Hippocampal formation (tissue), 2 donors: Measurements from ENCODE around the gene HRH4.

Experiments used
- DNase-seq, 2 donors: peaks; one replicate each; lab custom pipeline; 2025; lab: John Stamatoyannopoulos, UW

Gene HRH4, protein sequence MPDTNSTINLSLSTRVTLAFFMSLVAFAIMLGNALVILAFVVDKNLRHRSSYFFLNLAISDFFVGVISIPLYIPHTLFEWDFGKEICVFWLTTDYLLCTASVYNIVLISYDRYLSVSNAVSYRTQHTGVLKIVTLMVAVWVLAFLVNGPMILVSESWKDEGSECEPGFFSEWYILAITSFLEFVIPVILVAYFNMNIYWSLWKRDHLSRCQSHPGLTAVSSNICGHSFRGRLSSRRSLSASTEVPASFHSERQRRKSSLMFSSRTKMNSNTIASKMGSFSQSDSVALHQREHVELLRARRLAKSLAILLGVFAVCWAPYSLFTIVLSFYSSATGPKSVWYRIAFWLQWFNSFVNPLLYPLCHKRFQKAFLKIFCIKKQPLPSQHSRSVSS

DNA sequence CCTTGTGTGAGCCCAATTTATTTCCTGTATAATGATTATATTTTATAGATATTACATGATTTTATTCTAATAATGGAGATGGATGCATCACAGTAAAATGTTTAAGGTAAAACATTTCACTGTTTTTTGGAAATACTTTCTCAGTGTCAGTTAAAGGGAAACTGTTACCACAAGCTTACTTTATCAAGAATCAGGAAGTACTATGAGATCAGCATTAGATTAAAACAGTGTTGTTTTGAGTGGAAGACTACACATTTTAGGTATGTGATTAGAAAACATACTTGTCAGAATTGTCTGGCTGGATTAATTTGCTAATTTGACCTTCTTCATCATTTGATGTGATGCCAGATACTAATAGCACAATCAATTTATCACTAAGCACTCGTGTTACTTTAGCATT lies at the start of gene HRH4:
Gene HRH4, plus strand, starts transcription at position 250 of the 400 bp plus-strand sequence. Its CDS starts 92 bp downstream, at position 342.
- DNase-seq: no peak

DNA sequence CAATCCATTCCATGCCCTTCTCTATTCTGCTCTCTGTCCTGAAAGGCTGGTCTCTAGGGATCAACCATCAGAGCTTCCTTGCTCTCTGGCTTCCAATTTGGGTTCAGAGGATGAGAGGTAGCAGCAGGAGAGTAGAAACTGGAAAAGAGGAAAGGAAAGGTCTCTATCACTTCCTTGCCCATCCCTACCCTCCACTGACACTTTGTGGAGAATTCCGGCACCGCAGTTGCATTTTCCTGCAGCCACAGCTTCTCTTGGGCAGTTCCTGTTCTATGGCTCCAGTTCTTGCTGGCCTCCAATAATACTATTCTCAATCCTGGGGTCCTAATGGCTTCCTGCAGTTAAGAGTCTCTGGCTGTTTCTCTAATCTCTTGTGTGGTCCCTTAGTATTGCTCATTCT lies 47.3 kb upstream of the HRH4 start:
- no peak for DNase-seq

DNA sequence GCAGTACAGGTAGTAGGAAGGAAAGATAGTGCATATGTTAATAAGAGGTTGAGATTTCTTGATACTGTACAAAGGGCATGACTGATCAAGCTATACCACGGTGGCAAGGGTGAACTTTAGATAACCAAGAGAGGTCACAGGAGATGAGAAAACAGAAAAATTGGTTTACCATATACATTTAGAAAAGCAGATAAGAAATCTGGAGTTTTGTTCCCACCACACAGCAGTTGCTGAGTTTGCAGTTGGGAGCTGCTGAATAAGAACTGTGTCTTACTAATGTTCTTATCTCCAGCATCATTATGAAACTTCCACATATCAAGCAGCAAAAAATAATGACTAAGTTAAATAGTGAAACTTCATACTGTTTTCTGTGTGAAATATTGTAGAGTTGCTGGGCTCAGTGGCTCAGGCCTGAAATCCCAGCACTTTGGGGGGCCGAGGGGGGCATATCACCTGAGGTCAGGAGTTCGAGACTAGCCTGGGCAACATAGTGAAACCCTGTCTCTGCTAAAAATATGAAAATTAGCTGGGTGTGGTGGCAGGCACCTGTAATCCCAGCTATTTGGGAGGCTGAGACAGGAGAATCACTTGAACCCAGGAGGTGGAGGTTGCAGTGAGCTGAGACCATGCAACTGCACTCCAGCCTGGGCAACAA lies 46.0 kb upstream of the HRH4 start:
- DNase-seq: no peak

DNA sequence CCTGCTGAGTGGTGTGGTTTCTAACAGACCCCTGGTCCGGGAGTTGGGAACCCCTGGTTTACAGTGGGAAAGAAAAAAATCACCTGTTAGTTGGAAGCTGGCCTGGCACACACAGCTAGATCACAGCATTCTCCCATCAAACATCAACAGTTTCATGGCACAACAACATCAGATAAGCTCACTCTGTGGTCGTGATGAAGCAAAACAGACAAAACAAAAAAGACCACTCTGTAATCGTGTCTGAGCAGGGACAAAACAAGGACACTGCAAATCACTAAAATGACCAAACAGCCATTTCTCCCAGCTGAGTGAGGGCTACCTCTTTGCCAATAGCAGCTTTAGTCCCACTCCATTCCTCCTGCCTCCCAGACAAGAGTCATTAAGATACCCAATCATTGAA lies 43.0 kb upstream of the HRH4 start:
- no peak for DNase-seq

DNA sequence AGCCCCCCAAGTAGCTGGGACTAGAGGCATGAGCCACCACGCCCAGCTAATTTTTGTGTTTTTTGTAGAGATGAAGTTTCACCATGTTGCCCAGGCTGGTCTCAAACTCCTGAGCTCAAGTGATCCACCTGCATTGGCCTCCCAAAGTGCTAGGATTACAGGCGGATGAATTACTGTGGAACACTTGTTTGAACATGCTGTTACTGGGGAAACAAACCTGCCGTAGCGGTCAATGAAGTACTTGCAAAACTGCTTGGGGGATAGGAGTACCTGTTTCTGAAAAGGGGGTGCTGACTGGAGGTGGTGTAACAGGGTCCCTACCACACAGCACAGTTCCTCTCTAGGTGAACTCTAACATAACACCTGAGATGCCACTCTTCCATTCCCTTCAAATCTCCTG lies 39.9 kb upstream of the HRH4 start:
- DNase-seq: no peak

DNA sequence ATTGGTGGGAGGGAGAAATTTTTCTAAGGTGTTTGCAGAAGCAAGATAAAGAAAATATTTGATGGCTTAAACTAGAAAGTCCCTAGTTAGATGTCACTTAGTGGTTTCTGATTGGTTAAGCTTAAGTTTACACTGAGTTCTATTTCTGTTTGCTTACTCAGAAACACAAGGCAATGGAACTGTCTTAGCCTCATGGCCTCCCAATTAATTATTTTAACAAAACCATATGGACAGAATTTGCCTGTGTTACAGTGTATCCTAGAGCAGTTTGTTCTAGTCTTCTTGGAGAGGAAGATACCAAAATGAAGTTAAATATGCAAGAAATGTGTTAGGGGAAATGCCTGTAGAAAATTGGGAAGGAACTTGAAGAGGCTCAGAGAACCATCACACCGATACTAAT lies 38.6 kb upstream of the HRH4 start:
- DNase-seq: no peak

DNA sequence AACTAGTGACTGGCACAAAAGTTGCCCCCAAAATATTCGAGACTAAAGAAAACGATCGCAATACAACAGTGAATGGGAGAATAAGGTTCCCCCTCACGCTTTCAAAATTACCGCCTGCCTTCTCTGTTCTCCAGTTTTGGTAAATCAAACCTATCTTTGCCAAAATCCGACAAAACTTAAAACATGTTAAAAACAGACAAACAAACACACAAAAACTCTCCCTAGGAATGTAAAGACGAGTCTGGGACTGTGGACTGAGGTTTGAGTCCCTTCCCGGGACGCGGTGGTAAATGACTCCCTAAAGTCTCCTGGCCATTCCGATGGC lies 34.4 kb upstream of the HRH4 start:
- no peak for DNase-seq

DNA sequence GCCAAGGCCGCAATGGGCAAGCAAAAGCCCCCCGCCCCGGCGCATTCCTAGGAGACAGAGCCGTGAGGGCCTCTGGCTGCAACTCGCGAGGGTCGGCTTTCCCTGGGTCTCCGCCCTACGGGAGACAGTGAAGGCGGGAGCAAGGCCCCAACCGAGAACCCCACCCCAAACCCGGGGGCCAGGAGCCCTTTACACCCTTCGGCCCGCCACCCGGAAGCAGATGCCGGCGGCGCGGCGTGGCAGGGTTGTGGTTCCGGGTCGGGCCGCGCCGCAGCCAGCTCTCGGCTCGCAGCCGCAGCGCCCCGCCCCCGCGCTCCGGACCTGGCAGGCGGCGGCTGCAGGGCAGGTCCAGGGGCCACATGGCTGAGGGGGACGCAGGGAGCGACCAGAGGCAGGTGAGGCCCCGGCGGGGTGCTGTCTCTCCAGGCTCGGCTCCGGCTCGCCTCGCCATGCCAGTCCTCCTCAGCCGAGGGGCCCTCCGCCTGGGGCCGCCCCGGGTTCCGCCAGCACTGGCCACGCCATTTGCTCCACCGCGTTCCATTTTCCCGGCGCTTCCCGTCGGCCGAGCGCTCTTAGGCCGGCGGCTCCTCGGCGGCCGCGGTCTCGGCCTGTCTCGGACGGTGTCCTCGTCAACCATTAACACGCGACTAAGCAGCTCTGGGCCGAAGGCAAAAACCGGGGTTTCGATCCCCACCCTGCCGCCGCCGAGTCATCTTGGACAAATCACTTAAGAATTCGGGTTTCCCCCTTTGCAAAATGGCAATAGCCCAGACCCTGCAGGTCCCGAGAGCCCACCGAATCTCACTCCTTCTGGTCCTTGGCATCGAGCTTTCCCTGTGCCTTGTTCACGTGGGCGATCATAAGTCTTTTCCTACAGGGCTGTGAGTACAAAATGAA lies 33.8 kb upstream of the HRH4 start, which contains the start of gene IMPACT:
Gene IMPACT, plus strand, starts transcription at position 273 of the 897 bp plus-strand sequence. Its CDS starts 87 bp downstream, at position 360.
- DNase-seq: peak; percentile 42 to 67

DNA sequence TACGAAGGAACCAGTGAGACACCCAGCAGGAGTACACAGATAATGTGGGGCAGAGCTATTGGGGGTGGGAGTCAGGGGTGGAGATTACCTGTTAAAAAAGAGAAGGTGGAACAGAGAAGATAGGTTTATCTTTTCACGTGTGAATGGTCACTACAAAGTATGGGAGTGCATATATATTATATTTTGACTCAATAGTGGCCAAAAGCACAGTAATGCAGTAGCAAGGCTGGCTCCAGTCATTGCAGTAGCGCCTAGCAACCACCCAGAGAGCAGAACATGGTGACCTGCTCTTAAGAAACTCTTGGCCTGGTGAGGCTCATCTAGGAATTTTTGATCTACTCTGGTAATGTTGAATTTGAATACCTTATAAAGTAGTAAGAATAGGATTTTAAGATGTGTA lies 33.0 kb upstream of the HRH4 start:
- DNase-seq: no peak

DNA sequence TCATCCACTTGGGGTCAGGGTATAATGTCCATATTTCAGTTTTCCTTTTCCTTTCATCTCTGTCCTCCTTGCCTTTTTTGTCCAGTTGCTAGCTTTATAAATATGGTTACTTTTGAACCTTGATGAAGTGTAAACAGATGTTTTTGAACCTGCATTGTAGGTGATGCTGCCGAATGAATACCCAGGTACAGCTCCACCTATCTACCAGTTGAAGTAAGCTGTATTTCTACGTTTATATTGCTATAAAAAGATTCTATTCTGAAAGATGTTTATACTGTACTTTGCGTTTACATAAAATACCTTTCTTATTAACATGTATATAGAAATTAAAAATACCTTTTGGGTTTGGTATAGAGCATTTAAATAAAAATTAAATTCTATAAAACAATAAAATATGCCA lies 31.7 kb upstream of the HRH4 start:
- no peak for DNase-seq

DNA sequence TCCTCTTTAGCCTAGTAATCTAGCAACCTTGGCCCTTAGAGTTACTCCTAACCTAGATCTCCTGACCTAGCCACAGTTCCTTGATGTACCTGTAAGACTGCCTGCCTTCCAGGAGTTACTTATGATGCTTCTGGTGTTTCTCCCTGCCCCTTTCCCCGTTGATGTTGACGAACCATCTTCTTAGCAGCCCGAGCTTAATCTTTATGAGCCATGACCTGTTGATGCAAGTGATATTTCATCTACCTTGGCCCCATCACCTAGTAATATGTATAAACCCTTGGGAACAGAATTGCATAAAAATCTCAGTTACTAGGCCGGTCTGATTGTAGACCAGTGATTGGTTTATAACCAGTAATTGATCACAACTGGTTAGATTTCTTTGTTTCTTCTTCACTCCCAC lies 31.2 kb upstream of the HRH4 start:
- no peak for DNase-seq

DNA sequence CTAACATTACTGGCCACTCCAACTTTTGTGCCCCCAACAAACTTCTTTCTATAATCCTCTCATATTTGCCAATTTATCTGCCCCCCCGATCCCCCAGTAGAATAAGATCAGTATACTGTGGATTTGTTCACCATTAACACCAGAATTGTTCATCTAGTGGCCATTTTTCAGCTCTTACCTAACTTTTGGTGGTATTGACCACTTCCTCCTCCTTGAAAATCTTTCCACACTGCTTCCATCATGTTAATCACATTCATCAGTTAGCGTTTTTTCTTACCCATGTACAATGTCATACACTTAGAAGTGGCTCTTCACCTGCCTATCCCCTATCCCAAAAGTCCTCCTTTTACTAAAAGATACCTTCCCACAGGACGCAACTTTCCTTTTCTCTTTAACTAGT lies 27.8 kb upstream of the HRH4 start:
- DNase-seq: no peak

DNA sequence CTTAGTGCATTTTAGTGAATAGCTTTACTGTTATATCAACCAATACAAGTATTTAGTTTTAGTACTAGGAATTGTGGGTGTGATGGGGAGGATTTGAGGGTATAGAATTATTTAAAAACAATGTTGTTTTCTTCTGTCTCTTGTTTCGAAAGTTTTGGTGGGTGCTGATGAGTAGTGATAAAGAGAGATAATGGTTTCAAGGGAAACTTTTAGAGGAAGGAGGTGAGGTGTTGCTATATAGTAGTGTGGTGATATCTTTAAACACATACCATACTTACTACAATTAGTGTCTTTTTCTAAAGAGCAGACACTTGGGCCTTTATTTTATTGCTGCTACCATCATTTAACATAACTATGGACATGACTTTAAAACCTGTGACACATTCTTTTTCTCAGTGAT lies 23.5 kb upstream of the HRH4 start:
- no peak for DNase-seq

DNA sequence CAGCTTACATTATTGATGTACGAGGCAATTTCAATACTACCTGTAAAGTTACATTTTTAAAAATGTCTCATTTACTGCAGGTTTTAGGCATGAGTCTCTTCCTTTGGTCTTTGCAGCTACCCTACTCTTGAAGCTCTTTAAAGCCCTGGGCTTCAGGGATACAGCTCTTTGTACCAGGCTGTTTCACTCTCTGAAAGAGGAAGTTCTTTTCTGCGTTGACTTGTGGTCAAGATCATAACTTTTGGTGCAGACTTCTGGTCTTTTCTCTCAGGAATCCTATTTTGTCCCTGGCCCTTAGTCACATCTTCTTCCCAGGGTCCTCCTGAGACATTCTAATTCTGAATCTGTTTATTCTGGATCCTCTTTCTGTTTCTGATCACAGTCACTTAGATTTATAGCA lies 16.6 kb upstream of the HRH4 start:
- DNase-seq: no peak

DNA sequence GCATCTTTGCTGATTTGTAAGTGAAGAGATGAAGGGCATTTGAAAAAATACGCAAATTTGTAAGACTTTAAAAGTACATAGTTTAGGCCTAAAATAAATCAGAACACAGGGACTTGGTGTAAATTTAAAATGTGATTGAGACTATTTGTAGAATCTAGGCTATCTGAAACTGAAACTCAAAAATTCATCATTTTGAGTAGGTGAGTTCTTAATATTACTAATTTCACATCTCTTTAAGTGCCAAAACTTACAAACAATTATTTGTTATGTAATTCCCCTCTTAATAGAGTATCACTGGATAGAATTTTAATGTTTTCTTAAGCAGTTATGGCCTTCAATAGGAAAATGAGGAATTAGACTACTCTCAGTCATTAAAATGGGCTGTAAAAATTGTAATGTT lies 14.0 kb upstream of the HRH4 start:
- DNase-seq: no peak

DNA sequence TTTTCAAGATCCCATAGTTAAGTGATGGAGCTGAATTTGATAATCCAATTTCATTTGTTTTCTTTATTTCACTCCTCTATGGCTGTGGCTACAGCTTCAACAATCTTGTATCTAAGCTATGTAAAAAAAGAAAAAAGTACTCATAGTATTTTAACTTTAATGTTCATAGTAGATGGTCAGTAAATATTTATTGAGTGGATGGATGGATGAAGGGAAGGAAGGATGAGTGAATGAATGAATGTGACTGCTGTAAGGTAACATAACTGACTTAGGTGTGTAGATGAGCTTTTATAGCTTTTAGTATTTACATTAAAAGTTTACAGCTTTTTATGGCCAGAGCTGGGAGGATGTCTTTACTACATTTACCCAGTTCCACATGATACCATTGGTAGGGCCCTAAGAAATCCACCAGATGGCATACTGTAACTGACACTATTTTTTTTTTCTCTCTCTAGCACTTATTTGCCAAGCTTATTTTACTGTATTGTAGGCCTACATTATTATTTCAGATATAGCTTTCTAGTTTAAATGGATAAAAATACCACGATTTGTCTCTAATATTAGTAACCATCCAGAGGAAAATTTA lies 13.4 kb upstream of the HRH4 start:
- DNase-seq: no peak

DNA sequence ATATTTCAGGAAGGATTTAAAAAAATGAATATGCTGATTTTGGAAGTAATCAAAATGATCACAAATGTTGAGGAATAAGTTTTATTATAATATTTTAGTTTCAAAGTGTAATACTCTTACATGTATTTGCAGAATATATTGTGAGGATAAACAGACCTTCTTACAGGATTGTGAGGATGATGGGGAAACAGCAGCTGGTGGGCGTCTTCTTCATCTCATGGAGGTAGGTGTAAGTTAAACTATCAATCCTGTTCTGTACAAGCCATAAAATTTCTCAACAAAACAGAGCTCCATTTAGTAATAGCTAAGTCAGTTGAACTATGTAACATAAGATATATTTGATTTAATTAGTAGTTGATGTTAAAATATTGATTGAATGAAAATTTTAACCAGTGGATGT lies 12.5 kb upstream of the HRH4 start:
- DNase-seq: no peak

DNA sequence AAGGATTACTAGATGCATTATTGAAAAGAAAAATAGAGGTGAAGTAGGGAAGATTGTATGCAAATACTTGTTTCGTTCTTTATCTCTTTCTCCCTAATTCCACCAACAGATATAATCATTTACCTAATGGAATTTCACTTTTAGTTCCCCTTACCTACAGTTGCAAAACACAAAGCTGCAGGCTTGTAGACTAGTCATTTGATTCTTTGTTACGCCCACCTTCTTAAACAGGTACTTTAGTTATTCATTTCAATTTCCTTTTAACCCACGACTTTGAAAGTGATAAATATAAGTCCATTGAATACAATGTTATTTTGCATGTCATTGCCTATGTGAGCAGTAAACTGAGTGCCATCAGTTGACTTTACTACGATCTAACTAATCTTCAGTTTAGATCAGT lies 3.9 kb upstream of the HRH4 start:
- DNase-seq: no peak

DNA sequence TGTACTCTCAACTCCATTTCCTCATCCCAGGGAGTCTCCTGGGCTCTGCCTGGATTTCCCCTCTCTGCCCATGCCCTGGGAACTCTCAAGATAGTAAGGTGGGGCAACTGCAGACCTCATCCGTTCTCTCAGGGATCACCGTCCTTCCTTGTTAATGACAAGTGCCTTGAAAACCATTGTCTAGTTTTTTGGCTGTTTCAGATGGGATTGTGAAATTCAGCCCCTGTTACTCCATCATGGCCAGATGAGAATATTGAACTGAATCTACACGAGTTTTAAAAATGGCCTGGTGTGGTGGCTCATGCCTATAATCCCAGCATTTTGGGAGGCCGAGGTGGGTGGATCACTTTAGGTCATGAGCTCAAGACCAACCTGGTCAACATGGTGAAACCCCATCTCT lies 665 bp upstream of the HRH4 start:
- DNase-seq: no peak

DNA sequence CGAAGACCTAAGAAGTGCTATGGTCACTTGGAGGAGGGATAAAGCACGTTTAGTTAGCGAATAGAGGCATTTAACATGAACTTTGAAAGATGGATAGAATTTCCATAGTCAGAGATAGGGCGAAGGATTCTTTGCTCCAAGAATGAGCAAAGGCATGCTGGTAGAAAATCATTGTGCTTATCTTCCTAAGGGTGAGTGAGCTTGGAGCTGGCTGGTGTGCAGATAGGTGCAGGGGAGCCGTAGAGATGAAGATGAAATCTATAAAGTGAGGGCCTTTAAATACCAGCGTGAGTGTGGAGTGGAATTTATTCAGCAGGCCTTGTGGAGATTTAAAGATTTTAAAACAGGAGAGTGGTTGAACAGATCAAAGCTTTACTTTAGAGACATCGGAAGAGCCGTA lies 1.6 kb downstream of the HRH4 start:
- DNase-seq: no peak

DNA sequence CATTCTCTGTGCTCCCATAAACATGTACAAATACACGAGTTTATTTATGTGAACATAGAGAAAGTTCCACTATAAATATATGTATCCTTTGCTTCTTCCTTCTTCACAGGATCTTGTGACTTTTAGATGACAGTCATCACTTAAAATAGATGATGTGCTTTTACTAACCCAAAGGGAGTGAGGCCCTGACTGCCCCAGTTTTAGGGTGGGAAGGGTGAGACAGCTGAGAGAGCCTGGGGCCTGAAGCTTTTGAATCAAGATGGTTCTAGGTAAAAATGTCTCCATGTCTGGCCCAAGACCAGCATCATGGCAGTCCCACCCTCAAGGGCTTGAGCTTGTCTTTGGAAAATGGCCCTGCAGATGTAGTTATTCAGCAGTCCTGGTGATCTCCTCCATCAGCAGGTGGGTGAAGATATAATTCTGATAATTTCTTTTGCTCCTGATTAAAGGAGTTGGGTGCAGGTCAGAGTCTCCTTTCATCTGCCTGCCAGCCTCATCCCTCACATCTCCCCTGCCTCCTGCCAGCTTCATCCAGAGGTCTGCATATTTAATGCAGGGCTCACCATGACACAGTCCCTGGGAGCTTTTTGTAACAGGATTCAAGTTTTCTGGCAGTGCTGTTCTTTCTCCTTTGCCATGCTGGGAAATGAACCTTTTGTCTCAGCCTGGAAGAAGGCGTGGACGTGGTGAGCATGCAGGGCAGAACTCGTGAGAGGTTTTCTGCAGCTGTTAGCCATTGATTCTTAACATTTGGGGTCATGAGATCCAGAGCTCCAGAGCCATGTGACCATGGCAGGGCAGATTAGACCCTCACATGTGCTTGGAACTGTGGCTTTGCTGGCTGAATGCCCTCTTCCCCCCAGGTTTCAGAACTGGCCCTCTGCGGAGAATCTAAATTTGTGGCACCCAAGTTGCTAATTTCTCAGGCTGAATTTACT lies 2.7 kb downstream of the HRH4 start:
- no peak for DNase-seq
